Measurements from ENCODE around the gene EFCAB6.
A peak's percentile ranks its signal among the peaks of the same experiment; 100 is the strongest.

- TF ChIP-seq CTCF (conservative IDR thresholded peaks at IDR 0.05; ENCODE audit: low read depth, low read length) (peak; percentile 19; the same call in 1 of the 2 replicates), RCOR1 (IDR thresholded peaks at IDR 0.05; ENCODE audit: insufficient replicate concordance, low read length) (no peak), CEBPB (IDR thresholded peaks at IDR 0.05; ENCODE audit: low read depth, low read length) (no peak), RAD21 (IDR thresholded peaks at IDR 0.05; ENCODE audit: low read length) (no peak; the same call in 1 of the 2 replicates), USF2 (IDR thresholded peaks at IDR 0.05; ENCODE audit: low read depth, low read length) (no peak), POLR2A (IDR thresholded peaks at IDR 0.05; ENCODE audit: low read depth, low read length) (no peak), RFX5 (IDR thresholded peaks at IDR 0.05; ENCODE audit: low read depth, low read length) (no peak), FOS (IDR thresholded peaks at IDR 0.05; ENCODE audit: low read depth, low read length) (no peak)
Measured at GRCh38 chr22:43592476-43592875, 219.6 kb downstream of the EFCAB6 start.
